Stimulated activated naive CD8-positive, alpha-beta T cell treated with anti-CD3 and anti-CD28 coated beads, Interleukin-15, amount 100 ng/mL, for 72 hours (primary cell): ENCODE data around the gene CADPS.
A peak's percentile ranks its signal among the peaks of the same experiment; 100 is the strongest.

Source experiments
- ATAC-seq: fragments of 150-1000 bp; cut with Tn5 transposase; 2 replicates; pipeline ENCODE4 v1.10.0; 2021; ENCODE audit warnings: mild to moderate bottlenecking, moderate library complexity
- DNase-seq, 2 donors: peaks; one replicate each; pipeline ENCODE4 v3.0.0; 2021 to 2022
- H3K27ac Mint-ChIP-seq, 2 donors: one replicate each; pipeline ENCODE4 v1.8.0; 2022; ENCODE audit warnings: mild to moderate bottlenecking in 2 of 2, mixed read lengths in 2 of 2, moderate library complexity in 2 of 2
- H3K27me3 Mint-ChIP-seq: one replicate; pipeline ENCODE4 v1.8.0; 2022; ENCODE audit warnings: mixed read lengths
- H3K4me1 Mint-ChIP-seq: one replicate; pipeline ENCODE4 v1.8.0; 2022; ENCODE audit warnings: mild to moderate bottlenecking, mixed read lengths
- H3K4me3 Mint-ChIP-seq, 2 donors: one replicate each; pipeline ENCODE4 v1.8.0; 2022; ENCODE audit warnings: mild to moderate bottlenecking in 2 of 2, mixed read lengths in 2 of 2, moderate library complexity in 1 of 2
- H3K9me3 Mint-ChIP-seq, 2 donors: one replicate each; pipeline ENCODE4 v1.8.0; 2022; ENCODE audit warnings: mixed read lengths in 2 of 2

CADPS gene

DNA sequence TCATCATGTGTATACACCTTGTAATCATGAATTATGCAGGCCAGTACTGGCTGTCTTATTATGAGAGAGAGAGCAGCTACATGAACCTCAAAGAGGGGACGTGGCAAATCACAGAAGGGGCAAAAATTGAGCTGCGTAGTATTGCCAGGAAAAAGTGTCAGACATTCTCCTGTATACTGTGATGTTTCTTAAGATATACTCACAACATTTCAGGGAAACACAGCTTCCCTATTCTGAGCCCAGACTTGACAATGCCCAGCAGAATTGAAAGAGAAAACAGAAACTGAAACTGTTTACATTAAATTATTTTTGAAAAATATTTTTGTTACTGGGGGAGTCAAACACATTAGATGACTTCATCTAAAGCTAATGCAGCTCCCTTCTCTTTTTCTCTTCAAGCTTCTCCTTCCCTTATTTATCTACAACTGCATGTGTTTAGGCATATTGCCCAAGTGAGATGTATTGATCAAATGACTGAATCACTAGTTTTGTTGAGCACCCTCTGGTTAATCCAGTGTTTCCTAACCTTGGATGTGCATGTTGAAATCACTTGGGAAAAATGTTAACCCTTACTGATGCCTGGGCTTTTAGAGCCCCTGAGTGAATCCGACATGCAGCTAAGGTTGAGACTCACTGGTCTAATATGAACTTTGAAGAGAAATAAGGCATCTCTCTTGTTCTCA lies 39.5 kb downstream of the CADPS start:
- H3K4me3 Mint-ChIP-seq: no peak overlapping the region
- no peaks in the 10 kb centered on the region for H3K4me1 Mint-ChIP-seq
- no peaks in the 10 kb centered on the region for H3K27me3 Mint-ChIP-seq
- ATAC-seq: no peak
- DNase-seq: no peak
- no peaks in the 10 kb centered on the region for H3K9me3 Mint-ChIP-seq
- H3K27ac Mint-ChIP-seq: no peak overlapping the region

DNA sequence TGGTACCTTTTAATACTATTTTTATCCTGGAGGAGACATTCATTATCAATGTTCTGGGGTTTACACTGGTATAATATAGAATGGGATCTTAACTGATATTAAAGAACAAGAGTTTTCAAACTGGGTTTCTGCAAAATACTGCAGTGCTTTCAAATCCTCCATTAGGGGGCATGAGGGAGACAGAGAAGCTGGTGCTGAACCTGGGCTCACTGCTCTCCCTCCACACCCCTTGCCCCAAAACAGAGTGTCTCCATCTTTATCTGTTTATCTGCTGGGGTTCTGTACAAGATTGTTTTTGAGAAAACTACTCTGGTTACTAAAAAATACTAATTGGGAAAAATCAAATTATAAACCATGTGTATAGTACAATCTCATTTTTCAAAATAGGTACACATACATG lies 41.7 kb downstream of the CADPS start:
- no peak for ATAC-seq
- DNase-seq: no peak
- Mint-ChIP-seq H3K4me1 (no peaks in the 10 kb centered on the region), H3K9me3 (no peaks in the 10 kb centered on the region), H3K4me3 (no peak overlapping the region), H3K27me3 (no peaks in the 10 kb centered on the region), H3K27ac (no peak overlapping the region)

DNA sequence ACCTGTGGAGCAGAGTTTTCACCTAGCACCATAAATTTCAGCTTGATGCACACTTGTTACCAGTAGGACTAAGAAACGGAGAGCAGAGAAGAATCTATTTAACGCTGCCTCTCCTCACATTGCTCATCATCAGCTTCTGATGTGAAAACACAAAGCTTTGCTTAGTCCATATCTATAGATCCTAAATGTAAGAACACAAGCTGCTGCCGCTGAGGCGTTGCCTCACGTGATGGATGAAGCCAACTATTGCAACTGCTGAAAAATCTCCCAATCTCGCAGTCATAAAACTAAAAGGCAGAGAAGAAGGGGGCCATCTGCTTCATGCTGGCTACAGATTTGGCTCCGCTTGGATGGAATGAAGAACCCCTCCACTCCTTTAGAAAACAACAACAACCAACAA lies 42.7 kb downstream of the CADPS start:
- no peaks in the 10 kb centered on the region for H3K9me3 Mint-ChIP-seq
- no peaks in the 10 kb centered on the region for H3K4me1 Mint-ChIP-seq
- ATAC-seq (no peak), DNase-seq (no peak)
- no peak overlapping the region for H3K27ac Mint-ChIP-seq
- no peak overlapping the region for H3K4me3 Mint-ChIP-seq
- H3K27me3 Mint-ChIP-seq: no peaks in the 10 kb centered on the region

DNA sequence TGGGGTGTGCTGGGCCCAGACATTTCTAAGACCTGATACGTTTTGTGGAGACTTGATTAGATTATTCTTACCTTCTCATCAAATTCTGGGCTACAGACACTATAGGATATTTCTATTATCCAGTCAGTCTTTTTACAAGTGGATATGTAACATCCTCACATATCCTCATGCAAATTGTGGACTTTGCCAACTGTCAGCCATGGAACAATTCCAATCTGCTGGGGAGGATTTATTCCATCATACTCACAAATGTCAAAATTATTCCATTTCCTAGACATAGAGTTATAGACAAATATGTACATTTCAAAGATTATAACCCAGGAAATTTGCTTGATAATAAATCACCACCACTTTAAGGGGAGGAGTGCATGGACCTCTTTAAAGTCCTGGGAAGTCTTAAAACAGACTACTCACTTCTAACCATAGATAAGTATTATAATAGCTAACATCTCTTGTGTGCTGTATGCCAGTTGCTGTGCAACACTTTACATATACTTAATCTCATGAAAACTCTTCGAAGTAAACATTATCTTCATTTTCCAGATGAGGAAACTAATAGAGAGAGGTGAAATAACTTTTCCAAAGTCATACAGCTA lies 44.4 kb downstream of the CADPS start:
- ATAC-seq: no peak
- DNase-seq: no peak
- Mint-ChIP-seq H3K27ac (no peak overlapping the region), H3K27me3 (no peaks in the 10 kb centered on the region), H3K4me3 (no peak overlapping the region), H3K9me3 (no peaks in the 10 kb centered on the region), H3K4me1 (no peaks in the 10 kb centered on the region)

DNA sequence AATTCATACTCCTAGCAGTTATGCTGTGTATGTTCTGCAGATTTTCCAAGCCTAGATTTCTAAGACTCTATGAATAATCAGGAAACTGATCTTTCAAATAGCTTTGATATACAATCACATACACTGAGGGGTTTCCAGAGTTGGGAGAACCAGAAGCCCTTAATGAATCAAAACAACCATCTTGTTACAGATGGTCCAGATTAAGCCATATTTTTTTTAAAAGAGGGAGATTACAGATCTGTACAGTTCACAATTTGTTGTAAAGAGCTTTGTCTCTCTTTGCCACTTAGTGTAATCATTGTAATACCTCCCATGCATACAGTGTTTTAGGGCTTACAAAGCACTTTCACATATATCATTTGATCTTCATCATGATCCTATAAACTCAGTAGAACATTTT lies 47.7 kb downstream of the CADPS start:
- no peak for DNase-seq
- H3K9me3 Mint-ChIP-seq: no peaks in the 10 kb centered on the region
- H3K4me3 Mint-ChIP-seq: no peak overlapping the region
- H3K4me1 Mint-ChIP-seq: no peaks in the 10 kb centered on the region
- no peak for ATAC-seq
- no peak overlapping the region for H3K27ac Mint-ChIP-seq
- no peaks in the 10 kb centered on the region for H3K27me3 Mint-ChIP-seq

DNA sequence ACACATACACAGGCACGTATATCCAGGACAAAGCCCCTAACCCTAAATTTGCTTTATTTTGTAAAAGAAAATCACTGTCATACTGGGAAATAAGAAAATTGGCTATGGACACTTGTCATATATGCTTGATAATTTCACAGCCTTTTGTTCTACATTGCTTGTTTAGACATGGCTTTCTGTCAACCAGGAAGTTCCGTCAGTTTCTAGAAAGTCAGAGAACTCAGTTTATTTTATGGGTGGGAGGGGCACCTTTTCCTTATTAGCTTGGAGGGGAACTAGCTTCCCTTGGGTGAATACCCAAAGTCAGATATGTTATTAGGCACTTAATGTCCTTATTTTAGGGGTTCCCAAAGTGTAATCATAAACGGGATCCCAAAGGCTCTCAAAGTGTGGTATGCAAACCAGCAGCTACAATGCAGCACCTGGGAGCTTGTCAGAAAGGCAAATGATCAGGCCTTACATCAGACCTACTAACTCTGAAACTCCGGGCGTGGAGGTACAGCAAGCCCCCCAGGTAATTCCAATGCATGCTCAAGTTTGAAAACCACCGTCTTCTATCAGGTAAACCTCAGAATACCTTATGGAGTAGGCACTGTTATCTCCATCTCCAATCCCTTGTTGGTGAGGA lies 50.1 kb downstream of the CADPS start:
- Mint-ChIP-seq H3K9me3 (no peaks in the 10 kb centered on the region), H3K4me1 (no peaks in the 10 kb centered on the region), H3K4me3 (no peak overlapping the region), H3K27me3 (no peaks in the 10 kb centered on the region), H3K27ac (no peak overlapping the region)
- no peak for DNase-seq
- no peak for ATAC-seq

DNA sequence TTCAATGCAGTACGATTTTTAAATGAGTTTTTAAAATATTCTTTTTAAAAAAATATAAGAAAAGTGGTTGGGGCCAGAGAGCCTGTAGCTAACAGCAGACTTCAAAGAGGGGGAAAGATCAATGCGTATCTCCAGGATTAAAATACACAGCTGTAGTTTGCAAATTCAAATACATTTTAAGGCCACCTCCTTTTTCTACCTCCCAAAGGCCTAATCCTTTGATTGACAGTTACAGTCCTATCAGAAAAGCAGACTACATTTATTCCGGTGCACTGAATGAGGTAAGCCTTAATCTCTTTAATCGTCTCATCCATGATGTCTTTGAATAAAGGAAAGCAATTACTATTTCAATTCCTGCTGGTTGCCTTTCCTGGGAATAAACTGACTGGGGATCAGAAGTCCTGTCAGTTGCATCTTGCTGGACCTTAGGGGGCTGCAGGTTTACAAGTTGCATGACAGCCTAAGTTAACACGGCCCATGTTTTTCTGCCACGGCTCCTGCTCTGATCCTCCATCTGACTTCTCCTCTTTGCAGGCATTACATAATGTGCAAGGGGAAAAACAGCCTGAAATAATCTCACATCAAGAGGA lies 51.7 kb downstream of the CADPS start:
- Mint-ChIP-seq H3K27me3 (no peaks in the 10 kb centered on the region), H3K4me3 (no peak overlapping the region), H3K27ac (no peak overlapping the region), H3K4me1 (no peaks in the 10 kb centered on the region), H3K9me3 (no peaks in the 10 kb centered on the region)
- ATAC-seq (no peak), DNase-seq (no peak)

DNA sequence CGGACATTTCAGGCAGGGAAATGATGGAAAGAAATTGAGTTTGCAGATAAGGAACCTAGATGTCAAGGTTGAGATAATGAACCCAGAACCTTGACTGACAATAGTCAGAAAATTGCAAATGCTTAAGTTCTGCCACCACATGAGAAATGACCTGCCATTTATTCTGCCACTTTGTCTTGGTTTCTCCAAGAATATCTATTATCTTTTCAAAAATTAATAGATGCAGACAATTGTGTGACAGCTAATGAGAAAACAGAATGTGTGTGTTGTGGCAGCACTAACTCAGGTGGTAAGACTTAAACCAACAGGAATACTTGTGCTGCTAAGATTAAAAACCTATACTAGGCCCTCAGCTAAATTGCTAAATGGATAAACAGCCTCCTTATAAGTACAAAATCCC lies 52.3 kb downstream of the CADPS start:
- Mint-ChIP-seq H3K4me3 (no peak overlapping the region), H3K27ac (no peak overlapping the region), H3K9me3 (no peaks in the 10 kb centered on the region), H3K4me1 (no peaks in the 10 kb centered on the region), H3K27me3 (no peaks in the 10 kb centered on the region)
- DNase-seq: no peak
- no peak for ATAC-seq

DNA sequence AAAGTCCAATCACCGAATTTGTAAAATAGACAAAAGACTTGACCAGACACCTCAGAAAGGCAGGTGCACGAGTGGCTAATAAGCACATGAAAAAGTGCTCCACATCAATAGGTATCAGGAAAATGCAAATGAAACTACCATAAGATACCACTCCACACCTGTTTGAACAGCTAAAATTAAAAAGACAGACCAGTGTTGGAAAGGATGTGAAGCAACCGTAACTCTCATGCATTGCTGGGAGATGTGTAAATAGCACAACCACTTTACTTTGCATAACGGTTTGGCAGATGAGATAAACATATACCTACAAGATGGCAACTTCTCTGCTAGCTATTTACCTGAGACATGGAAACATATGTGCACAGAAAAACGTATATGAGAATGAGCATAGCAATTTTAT lies 56.9 kb downstream of the CADPS start:
- Mint-ChIP-seq H3K9me3 (no peaks in the 10 kb centered on the region), H3K4me3 (no peak overlapping the region), H3K4me1 (no peaks in the 10 kb centered on the region), H3K27ac (no peak overlapping the region), H3K27me3 (no peaks in the 10 kb centered on the region)
- DNase-seq (no peak), ATAC-seq (no peak)

DNA sequence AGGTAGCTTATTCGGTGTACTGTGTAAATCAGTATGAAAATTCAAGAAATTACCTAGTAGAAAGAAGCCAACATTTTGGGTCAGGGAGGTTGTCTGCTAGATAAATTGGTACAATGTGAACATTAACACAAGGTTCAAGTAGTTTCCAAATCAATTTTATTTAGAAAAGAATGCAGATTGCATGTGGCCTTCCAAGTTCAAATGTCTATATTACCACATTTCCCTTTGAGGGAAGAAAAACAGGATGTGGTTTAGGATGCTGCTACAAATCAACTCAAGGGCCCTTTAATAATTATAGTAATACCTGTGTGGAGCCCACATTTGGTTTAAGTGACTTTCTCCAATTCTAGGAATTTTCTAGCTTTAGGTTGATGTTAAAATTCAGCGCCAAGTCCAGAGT lies 57.5 kb downstream of the CADPS start:
- ATAC-seq (no peak), DNase-seq (no peak)
- Mint-ChIP-seq H3K27me3 (no peaks in the 10 kb centered on the region), H3K9me3 (no peaks in the 10 kb centered on the region), H3K27ac (no peak overlapping the region), H3K4me1 (no peaks in the 10 kb centered on the region), H3K4me3 (no peak overlapping the region)

DNA sequence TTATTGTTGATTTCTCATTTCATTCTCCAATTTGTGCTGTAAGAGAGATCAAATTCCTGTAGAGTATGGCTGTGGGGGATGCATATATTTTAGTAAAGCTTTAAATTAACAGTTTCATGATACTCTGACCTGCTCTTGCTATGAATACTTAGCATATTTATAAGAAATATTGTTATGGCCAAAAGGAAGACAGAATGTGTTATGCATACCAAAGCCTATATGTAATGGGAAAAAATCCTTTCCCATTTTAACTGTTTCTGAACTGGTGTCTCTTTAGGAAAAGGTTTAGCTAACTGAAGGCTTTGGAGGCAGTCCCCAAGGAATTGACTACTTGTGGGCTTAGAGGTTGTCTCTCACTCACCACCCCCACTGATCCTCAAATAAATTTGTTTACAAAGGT lies 59.2 kb downstream of the CADPS start:
- Mint-ChIP-seq H3K4me1 (no peaks in the 10 kb centered on the region), H3K4me3 (no peak overlapping the region), H3K9me3 (no peaks in the 10 kb centered on the region), H3K27ac (no peak overlapping the region), H3K27me3 (no peaks in the 10 kb centered on the region)
- ATAC-seq (no peak), DNase-seq (no peak)

DNA sequence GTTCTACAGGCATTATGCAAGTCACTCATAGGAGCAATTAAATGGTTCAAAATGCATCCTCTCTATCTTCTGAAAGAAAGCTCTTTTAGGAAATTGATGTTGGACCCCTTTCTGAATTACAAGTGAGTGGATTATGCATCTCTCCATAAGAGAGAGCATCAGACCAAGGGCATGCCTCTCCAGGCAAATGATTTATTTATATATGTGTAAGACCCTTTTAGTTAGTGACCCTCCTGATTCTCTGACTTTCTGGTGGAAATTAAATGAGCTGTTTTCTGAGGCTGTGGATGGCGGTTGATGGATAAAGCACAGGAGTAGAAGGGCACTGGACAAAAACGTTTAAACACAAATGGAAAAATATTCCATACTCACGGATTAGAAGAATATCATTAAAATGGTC lies 62.6 kb downstream of the CADPS start:
- no peak for ATAC-seq
- no peak overlapping the region for H3K27ac Mint-ChIP-seq
- peaks cover 10% of the 10 kb centered on the region for H3K27me3 Mint-ChIP-seq
- no peaks in the 10 kb centered on the region for H3K4me1 Mint-ChIP-seq
- H3K4me3 Mint-ChIP-seq: no peak overlapping the region
- H3K9me3 Mint-ChIP-seq: peaks cover 5% of the 10 kb centered on the region in 2 donors
- DNase-seq: no peak

DNA sequence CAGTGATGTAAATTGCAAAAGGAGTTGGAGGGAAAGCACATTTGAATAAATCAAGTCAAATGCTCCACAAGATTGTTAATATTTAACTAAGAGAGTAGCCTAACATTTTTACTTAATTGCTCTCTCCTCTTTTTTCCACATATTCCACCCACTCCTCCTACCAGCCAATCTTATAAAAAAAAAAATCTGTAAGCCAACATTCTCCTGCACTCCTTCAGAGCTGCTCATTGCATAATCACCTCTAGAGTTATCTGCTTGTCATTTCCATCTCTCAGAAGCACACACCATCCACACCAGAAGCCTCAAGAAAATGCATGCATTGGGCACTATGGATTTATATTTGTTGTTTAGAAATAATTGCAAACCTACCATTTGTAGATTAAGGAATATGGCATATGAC lies 64.1 kb downstream of the CADPS start:
- Mint-ChIP-seq H3K9me3 (peaks cover 5% of the 10 kb centered on the region in 2 donors), H3K27ac (no peak overlapping the region), H3K27me3 (peaks cover 10% of the 10 kb centered on the region), H3K4me1 (no peaks in the 10 kb centered on the region), H3K4me3 (no peak overlapping the region)
- ATAC-seq: no peak
- no peak for DNase-seq

DNA sequence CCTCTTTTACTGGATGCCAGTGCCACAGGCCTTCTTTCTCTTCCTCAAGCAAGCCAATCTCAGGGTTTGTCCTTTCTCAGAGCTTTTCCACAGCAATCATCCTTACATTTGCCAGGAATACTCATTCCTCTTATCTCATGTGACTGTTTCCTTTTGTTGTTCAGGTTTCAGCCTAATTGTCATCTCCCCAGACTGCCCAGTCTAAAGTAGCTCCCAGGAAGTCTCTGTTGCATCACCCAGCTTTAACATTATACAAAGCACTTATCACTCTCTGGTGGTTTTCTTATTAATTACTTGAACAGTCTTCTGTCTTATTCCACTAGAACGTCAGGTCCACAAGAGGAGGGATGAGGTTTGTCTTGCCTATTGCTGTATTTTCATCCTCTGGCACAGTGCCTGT lies 65.8 kb downstream of the CADPS start:
- peaks cover 5% of the 10 kb centered on the region in 2 donors for H3K9me3 Mint-ChIP-seq
- no peak for ATAC-seq

DNA sequence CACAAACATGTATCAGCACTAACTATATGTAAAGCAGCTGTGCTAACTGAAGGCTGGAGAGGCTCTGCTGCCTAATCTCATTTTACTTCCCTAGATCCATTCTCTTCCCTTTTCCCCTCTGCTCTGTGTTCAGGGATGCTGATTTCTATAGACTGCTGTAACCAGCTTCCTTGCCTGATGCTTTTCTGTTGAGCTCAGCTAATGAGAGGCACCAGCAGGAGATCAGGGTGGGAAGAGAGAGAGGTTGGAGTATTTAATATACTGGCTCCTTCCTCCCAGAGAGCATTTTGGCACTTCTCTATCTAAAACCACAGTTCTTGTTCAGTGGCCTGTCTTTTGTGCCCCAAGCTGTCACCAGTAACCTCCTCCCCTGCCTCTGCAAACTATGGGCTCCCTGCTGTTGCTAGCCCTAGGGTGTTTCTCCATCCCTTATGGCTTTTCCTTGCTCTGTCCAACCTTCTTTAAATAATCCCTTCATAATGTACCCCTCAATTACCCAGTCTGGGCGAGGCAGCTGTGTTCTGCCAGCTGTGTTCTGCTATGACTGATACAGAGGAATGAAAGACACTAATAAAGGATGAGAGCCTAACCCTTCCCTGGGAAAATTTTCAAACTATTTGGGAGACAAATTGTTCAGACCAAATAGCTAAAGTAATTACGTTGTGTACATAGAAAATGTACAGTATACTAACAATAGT lies 69.5 kb downstream of the CADPS start:
- H3K27me3 Mint-ChIP-seq: peaks cover 10% of the 10 kb centered on the region
- ATAC-seq (no peak), DNase-seq (no peak)
- no peaks in the 10 kb centered on the region for H3K4me1 Mint-ChIP-seq
- peaks cover 5% of the 10 kb centered on the region in 2 donors for H3K9me3 Mint-ChIP-seq
- H3K27ac Mint-ChIP-seq: peak overlapping the region in 1 of 2 donors; percentile 79
- H3K4me3 Mint-ChIP-seq: no peak overlapping the region

More for the DNA sequence above, 65.8 kb downstream of the CADPS start:
- Mint-ChIP-seq H3K4me3 (no peak overlapping the region), H3K27me3 (peaks cover 10% of the 10 kb centered on the region), H3K4me1 (no peaks in the 10 kb centered on the region), H3K27ac (no peak overlapping the region)
- no peak for DNase-seq

DNA sequence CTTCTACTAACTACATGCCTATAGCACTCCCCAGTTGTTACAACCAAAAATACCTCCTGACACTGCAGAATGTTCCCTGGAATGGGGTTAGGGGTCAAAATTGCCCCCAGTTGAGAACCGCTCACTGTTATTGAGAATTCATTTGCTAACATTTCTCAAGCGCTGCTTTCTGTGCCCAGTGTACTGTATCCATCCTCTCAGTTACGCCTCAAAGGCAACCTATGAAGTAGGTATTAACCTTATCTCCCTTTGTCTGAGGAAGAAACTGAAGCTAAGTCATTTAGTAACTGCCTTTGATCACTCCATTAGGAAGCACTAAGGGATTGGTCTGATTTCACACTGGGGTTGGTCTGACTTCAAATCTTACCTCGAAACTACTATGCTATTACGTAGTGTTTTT lies 70.1 kb downstream of the CADPS start:
- DNase-seq: no peak
- peaks cover 10% of the 10 kb centered on the region for H3K27me3 Mint-ChIP-seq
- H3K4me3 Mint-ChIP-seq: no peak overlapping the region
- peaks cover 5% of the 10 kb centered on the region in 2 donors for H3K9me3 Mint-ChIP-seq
- no peaks in the 10 kb centered on the region for H3K4me1 Mint-ChIP-seq
- ATAC-seq: no peak
- no peak overlapping the region for H3K27ac Mint-ChIP-seq
